HepG2 (cell line): ENCODE measurements around the gene TPRN. TPM values are rescaled to one million over a fixed set of nuclear protein-coding genes. Genes with fewer than 3 reads are reported as not detected.
"Not testable (repeated sequence)": the region's sequence is repeated elsewhere in the genome, so short reads cannot be mapped to it uniquely, and the experiment has no call there.

Experiments
- ATAC-seq: fragments of 200-7000 bp; cut with Tn5 transposase; 3 replicates; pipeline ENCODE4 v1.9.1; 2020; ENCODE audit warnings: mild to moderate bottlenecking, moderate library complexity
- BruUV-seq: library from RNA; stranded (reverse); fragments of 400-500 nt; replicated peaks from 2 replicates; lab custom pipeline; 2021; lab: Mats Ljungman, UMichigan
- CTCF ChIA-PET: fragments of 300-600 bp; formaldehyde crosslinking; extraction: SDS; loops from one replicate; lab custom pipeline; 2021; ENCODE audit warnings: low total read pairs, inconsistent platforms, low intra/inter-chr PET ratio; lab: Yijun Ruan, JAX
- POLR2A ChIA-PET: fragments of 350-600 bp; sonication (Branson Sonifier 250); formaldehyde crosslinking; loops from one replicate; lab custom pipeline; 2020; ENCODE audit warnings: antibody characterized with exemption, inconsistent platforms; lab: Yijun Ruan, JAX
- DNase-seq: peaks from one replicate; pipeline ENCODE4 v3.0.0-alpha.2; 2015; ENCODE audit warnings: low spot score
- FAIRE-seq: peaks from 3 replicates; lab custom pipeline; 2011; peaks lifted over from hg19 to GRCh38; lab: Jason Lieb, UNC
- H2AFZ ChIP-seq: one replicate; pipeline ENCODE4 v1.6.1; 2011; ENCODE audit warnings: low read length, inconsistent platforms
- H3K27ac ChIP-seq: fragments of 300-600 bp; 3 replicates; pipeline ENCODE4 v1.8.0; 2011; ENCODE audit warnings: mixed run types, mild to moderate bottlenecking, mixed read lengths, low read length, inconsistent platforms; ENCODE audit not compliant: insufficient read depth; ENCODE audit errors: extremely low read length
- H3K27me3 ChIP-seq, 2 experiments: fragments of 200-600 bp in 1 of 2; 2 replicates in 1 of 2; 3 replicates in 1 of 2; pipeline versions ENCODE4 v1.6.0 to v1.8.0; 2011; ENCODE audit warnings: low read length in 2 of 2, mild to moderate bottlenecking in 2 of 2, moderate library complexity in 2 of 2, inconsistent platforms in 1 of 2; ENCODE audit not compliant: insufficient read depth in 2 of 2, control insufficient read depth in 1 of 2
- H3K36me3 ChIP-seq, 2 experiments: fragments of 200-600 bp in 1 of 2; replicated peaks in 1 of 2; 2 replicates in 1 of 2; 3 replicates in 1 of 2; pipeline versions ENCODE4 v1.5.1 to v1.8.0; 2011; ENCODE audit warnings: low read length in 2 of 2, inconsistent platforms in 1 of 2; ENCODE audit not compliant: insufficient read depth in 2 of 2, control insufficient read depth in 1 of 2
- H3K4me1 ChIP-seq: 2 replicates; pipeline ENCODE4 v1.5.1; 2012; ENCODE audit warnings: low read length, inconsistent platforms; ENCODE audit not compliant: insufficient read depth
- H3K4me2 ChIP-seq: 2 replicates; pipeline ENCODE4 v1.6.0; 2011; ENCODE audit warnings: low read depth, low read length, inconsistent platforms
- H3K4me3 ChIP-seq, 3 experiments: fragments of 200-600 bp in 1 of 3; sonication (generic), shearing (Covaris generic) in 1 of 3; replicated peaks in 1 of 3; 2 replicates each; pipeline ENCODE4 v1.5.1; 2011 to 2016; ENCODE audit warnings: low read length in 3 of 3, inconsistent platforms in 2 of 3, low read depth in 2 of 3, mild to moderate bottlenecking in 2 of 3, control low read depth in 1 of 3, mixed read lengths in 1 of 3; ENCODE audit not compliant: insufficient read depth in 1 of 3
- H3K79me2 ChIP-seq: one replicate; pipeline ENCODE4 v1.6.1; 2011; ENCODE audit warnings: low read length, inconsistent platforms; ENCODE audit not compliant: insufficient read depth
- H3K9ac ChIP-seq: 2 replicates; pipeline ENCODE4 v1.6.0; 2011; ENCODE audit warnings: mild to moderate bottlenecking, low read depth, low read length, inconsistent platforms; ENCODE audit not compliant: insufficient read depth
- H3K9me3 ChIP-seq: 2 replicates; pipeline ENCODE4 v1.5.1; 2012; ENCODE audit warnings: mild to moderate bottlenecking, low read length
- H4K20me1 ChIP-seq: 2 replicates; pipeline ENCODE4 v1.6.0; 2011; ENCODE audit warnings: inconsistent platforms, mild to moderate bottlenecking, low read length, moderate library complexity; ENCODE audit not compliant: insufficient read depth
- HNRNPL ChIP-seq: fragments of 200-400 bp; formaldehyde crosslinking; IDR thresholded peaks from 2 replicates; pipeline ENCODE4 v1.6.1; 2017; ENCODE audit warnings: mild to moderate bottlenecking, low read depth, low read length
- HOXA3 ChIP-seq: sonication (generic); formaldehyde crosslinking; IDR thresholded peaks from 2 replicates; pipeline ENCODE4 v1.5.0; 2020; ENCODE audit warnings: missing genetic modification reagents
- KLF15 ChIP-seq: sonication (generic); formaldehyde crosslinking; IDR thresholded peaks from 2 replicates; pipeline ENCODE4 v1.8.1; 2023; ENCODE audit warnings: borderline replicate concordance, mild to moderate bottlenecking, inconsistent platforms, missing genetic modification reagents, mixed read lengths
- MED1 ChIP-seq: sonication (generic); formaldehyde crosslinking; IDR thresholded peaks from 2 replicates; pipeline ENCODE4 v1.4.0; 2020; ENCODE audit warnings: missing genetic modification reagents
- RBFOX2 ChIP-seq: fragments of 200-400 bp; formaldehyde crosslinking; IDR thresholded peaks from 2 replicates; pipeline ENCODE4 v1.6.1; 2017; ENCODE audit warnings: low read depth, mild to moderate bottlenecking, low read length
- ZFP90 ChIP-seq: sonication (generic); formaldehyde crosslinking; IDR thresholded peaks from 2 replicates; pipeline ENCODE4 v1.8.0; 2022; ENCODE audit warnings: missing genetic modification reagents, mild to moderate bottlenecking, inconsistent platforms, borderline replicate concordance
- ZNF687 ChIP-seq: sonication (generic); formaldehyde crosslinking; IDR thresholded peaks from 2 replicates; pipeline ENCODE4 v1.5.1; 2020; ENCODE audit warnings: mild to moderate bottlenecking, missing genetic modification reagents, moderate library complexity
- ZSCAN21 ChIP-seq: sonication (generic); formaldehyde crosslinking; IDR thresholded peaks from 2 replicates; pipeline ENCODE4 v1.8.0; 2022; ENCODE audit warnings: mild to moderate bottlenecking, missing genetic modification reagents, moderate library complexity, borderline replicate concordance
- WGBS: methylation state at CpG from one replicate; pipeline ENCODE4 v1.1.6; 2017; ENCODE audit warnings: low lambda C conversion rate; 5-methylcytosine and 5-hydroxymethylcytosine counted together
- in situ Hi-C: cut with HindIII; loops from 2 replicates; pipeline ENCODE4 v1.10.0; 2017; ENCODE audit warnings: low pct_unique_long_range_greater_than_20kb; ENCODE audit not compliant: extremely low pct_ligation_motif_present
- intact Hi-C: fragments of 100-400 bp; cut with micrococcal nuclease; formaldehyde crosslinking; loops from one replicate; pipeline ENCODE4 v1.10.0; 2022; ENCODE audit not compliant: unreplicated experiment
- polyA plus RNA-seq, 8 experiments: library from polyadenylated mRNA; depleted of rRNA in 3 of 8; stranded (reverse) in 7 of 8; unstranded in 1 of 8; fragments of >200 nt; fragmentation: Illumina TruSeq in 4 of 8; extraction: Trizol in 4 of 8; gene quantifications; 2 replicates each; pipeline versions ENCODE4 v1.2.1 to v1.2.3, GENCODE V29; 2011 to 2016; ENCODE audit warnings: low read depth in 4 of 8, missing spikeins in 1 of 8, mixed read lengths in 1 of 8; ENCODE audit not compliant: insufficient read depth in 1 of 8
- total RNA-seq, 5 experiments: library from RNA; depleted of rRNA; stranded (reverse); fragments of >200 nt; fragmentation: Illumina TruSeq; extraction: Trizol; gene quantifications; 2 replicates each; pipeline ENCODE4 v1.2.3, GENCODE V29; 2016; ENCODE audit warnings: low read depth in 1 of 5

Gene TPRN
- total and polyA plus RNA-seq, 2 of the 13 experiments (the other 11 are each of a cell fraction or from before 2014, with no cell fraction given), result 10.1 to 19.2 TPM

GRCh38 chr9:137243626-137244485 is 43.3 kb upstream of the TPRN start (continued):
- TF ChIP-seq KLF15 (CRISPR knock-in tag), result no peak

DNA sequence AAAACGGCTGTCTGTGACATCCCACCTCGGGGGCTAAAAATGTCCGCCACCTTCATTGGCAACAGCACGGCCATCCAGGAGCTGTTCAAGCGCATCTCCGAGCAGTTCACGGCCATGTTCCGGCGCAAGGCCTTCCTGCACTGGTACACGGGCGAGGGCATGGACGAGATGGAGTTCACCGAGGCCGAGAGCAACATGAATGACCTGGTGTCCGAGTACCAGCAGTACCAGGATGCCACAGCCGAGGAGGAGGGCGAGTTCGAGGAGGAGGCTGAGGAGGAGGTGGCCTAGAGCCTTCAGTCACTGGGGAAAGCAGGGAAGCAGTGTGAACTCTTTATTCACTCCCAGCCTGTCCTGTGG is 42.7 kb upstream of the TPRN start:
- DNase-seq, intact Hi-C loops, H3K27ac ChIP-seq, H3K9ac ChIP-seq, BruUV-seq, FAIRE-seq, CTCF ChIA-PET, ATAC-seq, H2AFZ ChIP-seq, in situ Hi-C loops, H3K27me3 ChIP-seq, H3K9me3 ChIP-seq: not testable (repeated sequence)
- Histone ChIP-seq H3K36me3 (peaks cover 4 to 19% of the 10 kb centered on the region in 2 experiments; a peak in 4 of 5 replicates), H3K4me3 (peak overlapping the region in 1 of 3 experiments; percentile 94; a peak in 3 of 6 replicates), H4K20me1 (peaks cover 27% of the 10 kb centered on the region), H3K4me2 (peak overlapping the region; percentile 99; the same call in 1 of the 2 replicates), H3K79me2 (peaks cover 33% of the 10 kb centered on the region), H3K4me1 (peaks cover 64% of the 10 kb centered on the region)
- 0 out of 2 replicates have a peak, but pooled peaks have one; percentile 2 for TF ChIP-seq ZFP90
- TF ChIP-seq ZNF687 (CRISPR knock-in tag), result peak; percentile 2; the same call in 1 of the 2 replicates
- TF ChIP-seq HOXA3, result 0 out of 2 replicates have a peak, but pooled peaks have one; percentile 7
- TF ChIP-seq RBFOX2, result peak; percentile 48
- 0 out of 2 replicates have a peak, but pooled peaks have one; percentile 7 for TF ChIP-seq MED1 (CRISPR knock-in tag)
- TF ChIP-seq ZSCAN21 (CRISPR knock-in tag), result 0 out of 2 replicates have a peak, but pooled peaks have one; percentile 2
- 0 out of 2 replicates have a peak, but pooled peaks have one; percentile 4 for TF ChIP-seq HNRNPL
- 98% methylated on average over 17 of the region's 18 CpGs for WGBS
- POLR2A ChIA-PET, result interaction anchor here (0.6 to 7.7 kb wide), 11 partner anchors 9 to 176 kb away, joined by 3 to 317 read pairs (median 6); partner anchors contain the start of genes NELFB, SAPCD2, STPG3 and TOR4A
